HG03575 (cell line): ENCODE measurements around the gene ZNF90.
"Not testable (repeated sequence)": the region's sequence is repeated elsewhere in the genome, so short reads cannot be mapped to it uniquely, and the experiment has no call there.

Experiments
- ATAC-seq: cut with Tn5 transposase; IDR thresholded peaks from one replicate; pipeline ENCODE4 v1.9.1; 2021; ENCODE audit not compliant: unreplicated experiment, insufficient number of reproducible peaks, low FRiP score; ENCODE audit errors: extremely low read depth

Gene ZNF90

GRCh38 chr19:20082232-20082833 is 4.5 kb downstream of the ZNF90 start:
- not testable (repeated sequence) for ATAC-seq

GRCh38 chr19:20082876-20083275 is 5.1 kb downstream of the ZNF90 start:
- not testable (repeated sequence) for ATAC-seq

GRCh38 chr19:20102097-20102496 is 24.3 kb downstream of the ZNF90 start:
- ATAC-seq, result no peak

GRCh38 chr19:20103091-20103740 is 25.4 kb downstream of the ZNF90 start:
- ATAC-seq, result no peak

GRCh38 chr19:20107301-20107700 is 29.5 kb downstream of the ZNF90 start:
- no peak for ATAC-seq

- ATAC-seq, result not testable (repeated sequence)
Measured at GRCh38 chr19:20118064-20118839, 40.5 kb downstream of the ZNF90 start.

GRCh38 chr19:20124879-20125278 is 47.1 kb downstream of the ZNF90 start:
- no peak for ATAC-seq

GRCh38 chr19:20132933-20133332 is 55.1 kb downstream of the ZNF90 start:
- ATAC-seq, result not testable (repeated sequence)

- not testable (repeated sequence) for ATAC-seq
Measured at GRCh38 chr19:20137714-20138113, 59.9 kb downstream of the ZNF90 start.

- no peak for ATAC-seq
Measured at GRCh38 chr19:20151617-20152145, 73.9 kb downstream of the ZNF90 start.

GRCh38 chr19:20152506-20152905 is 74.7 kb downstream of the ZNF90 start:
- ATAC-seq, result not testable (repeated sequence)

- ATAC-seq, result no peak
Measured at GRCh38 chr19:20153281-20153680, 75.5 kb downstream of the ZNF90 start.

GRCh38 chr19:20154636-20155035 is 76.8 kb downstream of the ZNF90 start:
- ATAC-seq, result no peak

GRCh38 chr19:20162821-20163220 is 85.0 kb downstream of the ZNF90 start:
- ATAC-seq, result no peak

GRCh38 chr19:20164456-20164855 is 86.7 kb downstream of the ZNF90 start:
- no peak for ATAC-seq

- no peak for ATAC-seq
Measured at GRCh38 chr19:20165971-20166592, 88.3 kb downstream of the ZNF90 start.

- ATAC-seq, result no peak
Measured at GRCh38 chr19:20167020-20167644, 89.3 kb downstream of the ZNF90 start, which contains the start of gene ZNF486. ZNF486 (plus strand) TSS chr19:20167214; CDS start chr19:20167331, 117 bp downstream.

- ATAC-seq, result no peak
Measured at GRCh38 chr19:20167651-20168122, 89.9 kb downstream of the ZNF90 start.
